ENCODE results near the gene NACA2.

DNA sequence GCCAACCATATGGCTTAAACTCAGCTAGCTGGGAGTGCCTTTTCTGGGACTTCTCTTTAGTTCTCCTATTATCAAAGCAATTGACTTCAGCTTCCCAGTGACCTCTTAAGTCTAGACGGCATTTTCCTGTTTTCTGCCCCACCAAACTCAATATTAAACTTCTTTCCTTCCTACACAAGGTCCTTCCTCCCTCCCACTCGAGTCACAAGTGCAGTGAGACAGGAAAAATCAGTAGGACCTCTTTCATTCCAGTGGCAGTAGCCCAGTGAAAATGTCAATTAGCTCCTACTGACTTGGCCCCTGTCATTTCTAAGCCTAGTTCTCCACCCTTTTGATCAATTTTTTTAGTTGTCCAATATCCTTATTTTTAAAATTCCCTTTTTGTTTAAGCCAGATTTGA, 9.6 kb upstream of the NACA2 start:
- no peak for TF ChIP-seq RAD21 (IDR thresholded peaks at IDR 0.05; ENCODE audit: low read depth)
- TF ChIP-seq EP300 (IDR thresholded peaks at IDR 0.05; ENCODE audit: borderline replicate concordance) = no peak
